Measurements from ENCODE around the gene PRKAB1.

Gene PRKAB1

DNA sequence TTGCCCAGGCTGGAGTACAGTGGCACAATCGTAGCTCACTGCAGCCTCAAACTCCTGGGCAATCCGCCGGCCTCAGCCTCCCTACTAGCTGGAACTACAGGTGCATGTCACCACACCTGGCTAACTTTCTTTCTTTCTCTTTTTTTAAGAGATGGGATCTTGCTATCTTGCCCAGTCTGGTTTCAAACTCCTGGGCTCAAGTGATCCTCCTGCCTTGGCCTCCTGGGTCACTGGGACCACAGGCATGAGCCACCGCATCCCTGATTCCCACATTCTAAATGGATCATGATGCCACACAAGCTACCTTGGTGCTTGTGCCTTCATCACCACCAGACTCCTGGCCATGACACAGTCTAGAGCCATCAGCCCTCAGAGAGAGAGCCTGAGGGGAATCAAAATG, 43.8 kb downstream of the PRKAB1 start:
- no peak for DNase-seq (ENCODE audit: low read depth, low spot score)

DNA sequence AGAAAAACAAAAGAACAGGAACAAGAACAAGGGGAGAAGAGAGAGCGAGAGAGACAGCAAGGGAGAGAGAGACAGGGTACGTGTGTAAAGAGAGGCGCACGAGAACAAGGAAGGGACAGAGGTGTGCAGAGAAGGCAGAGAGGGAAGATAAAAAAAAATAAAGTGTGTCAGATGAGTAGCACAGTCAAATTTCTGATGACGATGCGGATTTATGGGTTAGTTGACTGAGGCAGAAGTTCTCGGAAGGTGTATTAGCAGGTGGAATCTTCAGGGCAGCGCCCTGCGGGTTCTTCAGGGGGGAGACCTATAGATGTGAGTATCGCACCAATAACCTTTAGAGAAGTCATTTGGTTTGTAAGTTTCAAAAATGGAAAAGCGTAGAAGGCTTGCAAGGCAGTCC, 44.8 kb downstream of the PRKAB1 start:
- no peak for DNase-seq (ENCODE audit: low read depth, low spot score)

DNA sequence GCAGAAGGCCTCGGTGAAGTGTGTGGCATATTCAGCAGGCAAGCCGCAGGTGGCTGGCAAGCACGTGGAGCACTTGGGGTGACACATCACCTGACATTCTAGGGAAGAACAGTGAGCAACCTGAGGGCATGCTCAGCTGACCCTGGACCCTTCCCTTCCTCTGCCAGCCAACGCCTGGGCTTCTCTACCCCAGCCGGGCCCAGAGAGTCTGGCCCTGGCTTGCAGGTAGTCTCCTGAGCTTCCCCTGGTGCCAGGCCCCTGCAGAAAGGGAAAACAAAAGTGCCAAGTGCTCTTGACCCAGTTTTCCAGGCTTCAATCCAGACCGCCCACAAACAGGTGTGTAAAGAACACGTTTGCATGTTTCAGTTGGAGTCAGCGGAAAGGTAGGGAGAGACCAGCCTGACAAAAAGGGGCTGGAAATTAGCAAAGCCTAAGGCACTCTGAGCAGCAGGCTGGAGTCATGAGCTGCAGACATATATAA, 45.7 kb downstream of the PRKAB1 start:
- no peak for DNase-seq (ENCODE audit: low read depth, low spot score)

DNA sequence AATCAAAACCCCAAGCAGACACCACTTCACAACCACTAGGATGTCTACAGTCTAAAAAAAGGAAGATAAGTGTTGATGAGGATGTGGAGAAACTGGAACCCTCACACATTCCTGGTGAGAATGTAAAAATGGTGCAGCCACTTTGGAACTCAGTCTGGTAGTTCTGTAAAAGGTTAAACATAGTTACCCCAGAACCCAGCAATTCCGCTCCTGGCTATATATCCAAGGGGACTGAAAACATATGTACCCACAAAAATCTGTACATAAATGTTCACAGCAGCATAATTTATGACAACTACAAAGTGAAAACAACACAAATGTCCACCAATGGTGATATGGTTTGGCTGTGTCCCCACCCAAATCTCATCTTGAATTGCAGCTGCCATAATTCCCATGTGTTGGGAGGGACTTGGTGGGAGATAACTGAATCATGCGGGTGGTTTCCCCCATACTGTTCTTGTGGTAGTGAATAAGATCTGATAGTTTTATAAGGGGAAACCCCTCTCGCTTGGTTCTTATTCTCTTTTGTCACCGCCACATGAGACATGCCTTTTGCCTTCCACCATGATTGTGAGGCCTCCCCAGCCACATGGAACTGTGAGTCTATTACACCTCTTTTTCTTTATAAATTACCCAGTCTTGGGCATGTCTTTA, 46.8 kb downstream of the PRKAB1 start:
- DNase-seq (ENCODE audit: low read depth, low spot score) = no peak

DNA sequence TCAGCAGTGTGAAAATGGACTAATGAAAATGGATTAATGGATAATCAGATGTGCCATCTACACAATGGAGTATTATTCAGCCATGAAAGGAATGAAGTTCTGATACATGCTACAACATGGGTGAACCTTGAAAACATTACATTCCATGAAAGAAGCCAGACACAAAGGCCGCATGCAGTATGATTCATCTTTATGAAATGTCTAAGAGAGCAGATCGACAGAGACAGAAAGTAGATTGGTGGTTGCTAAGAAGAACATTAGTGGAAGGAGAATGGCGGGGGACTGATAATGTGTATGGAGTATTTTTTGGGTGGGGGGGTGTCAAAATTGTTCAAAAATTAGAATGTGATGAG, 47.3 kb downstream of the PRKAB1 start:
- no peak for DNase-seq (ENCODE audit: low read depth, low spot score)

DNA sequence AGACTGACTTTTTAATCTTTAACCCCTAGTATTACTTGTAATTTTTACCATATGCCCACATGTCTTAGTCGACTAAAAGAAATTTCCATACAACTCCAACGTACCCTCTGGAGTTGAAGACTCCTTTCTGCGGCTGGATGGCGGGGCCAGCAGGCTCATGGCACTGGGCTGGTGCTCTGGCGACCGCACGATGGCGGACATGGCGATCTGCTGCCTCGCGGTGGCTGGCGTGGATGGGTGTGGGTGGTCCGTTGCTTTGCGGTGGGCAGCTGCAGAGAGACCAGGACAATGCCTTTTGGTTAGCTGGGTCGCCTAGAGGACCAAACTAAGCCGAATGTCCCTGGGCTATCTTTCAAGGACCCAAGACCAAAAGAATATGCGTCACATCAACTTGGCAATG, 50.2 kb downstream of the PRKAB1 start:
- no peak for DNase-seq (ENCODE audit: low read depth, low spot score)

DNA sequence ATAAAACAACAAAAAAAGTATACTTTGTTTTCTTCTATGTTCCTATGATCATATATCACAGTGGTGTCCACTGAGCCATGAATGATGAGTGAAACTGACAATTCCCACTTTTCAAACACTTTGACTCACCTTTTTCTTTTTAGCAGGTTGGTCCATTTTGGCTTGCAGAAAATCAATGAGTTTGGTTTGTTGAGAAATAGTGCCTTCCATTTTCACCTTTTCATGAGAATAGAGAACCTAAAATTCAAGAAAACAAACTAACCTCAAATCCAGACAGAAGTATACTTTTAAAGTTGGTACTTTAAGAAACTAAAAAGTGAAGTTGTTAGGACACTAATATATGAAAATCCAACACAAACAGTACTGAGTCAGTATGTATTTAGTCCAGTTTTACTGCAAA, 52.4 kb downstream of the PRKAB1 start:
- DNase-seq (ENCODE audit: low read depth, low spot score) = no peak

DNA sequence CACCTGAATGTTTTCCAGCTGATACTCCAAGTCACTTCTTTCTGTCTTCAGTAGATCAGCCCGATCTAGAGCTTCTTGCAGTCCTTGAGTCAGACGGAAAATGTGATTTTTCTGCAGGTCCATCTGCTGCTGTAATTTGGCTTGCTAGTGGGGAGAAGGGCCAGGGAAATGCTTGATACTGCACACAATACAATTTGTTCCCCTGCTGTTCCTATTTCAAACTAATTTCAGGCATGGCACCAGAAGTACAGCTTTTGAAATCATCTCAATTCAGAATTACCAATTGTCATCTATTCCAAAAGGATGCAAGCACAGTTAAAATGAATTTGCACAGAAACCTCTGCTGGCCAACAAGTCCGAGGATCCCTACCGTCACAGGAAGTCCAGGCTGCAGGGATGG, 53.4 kb downstream of the PRKAB1 start:
- no peak for DNase-seq (ENCODE audit: low read depth, low spot score)

DNA sequence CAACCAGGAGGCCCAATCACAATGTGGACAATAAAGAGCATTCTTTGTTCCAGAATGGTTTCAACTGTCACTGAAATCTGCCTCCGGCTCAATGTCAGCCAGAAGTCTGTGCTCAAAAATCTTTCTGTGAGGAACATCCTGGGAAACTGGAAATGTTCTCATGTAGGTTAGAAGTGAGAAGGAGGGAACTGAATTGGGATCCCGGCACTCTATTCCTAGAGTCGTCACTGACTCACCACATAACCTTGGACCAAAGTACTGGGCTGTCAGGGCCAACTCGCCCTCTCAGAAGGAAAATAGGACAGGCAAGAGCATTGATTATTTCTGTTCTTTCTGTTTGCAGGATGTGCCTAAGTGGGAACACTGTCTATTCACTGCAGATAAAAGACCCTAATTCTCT, 57.6 kb downstream of the PRKAB1 start:
- DNase-seq (ENCODE audit: low read depth, low spot score) = no peak

DNA sequence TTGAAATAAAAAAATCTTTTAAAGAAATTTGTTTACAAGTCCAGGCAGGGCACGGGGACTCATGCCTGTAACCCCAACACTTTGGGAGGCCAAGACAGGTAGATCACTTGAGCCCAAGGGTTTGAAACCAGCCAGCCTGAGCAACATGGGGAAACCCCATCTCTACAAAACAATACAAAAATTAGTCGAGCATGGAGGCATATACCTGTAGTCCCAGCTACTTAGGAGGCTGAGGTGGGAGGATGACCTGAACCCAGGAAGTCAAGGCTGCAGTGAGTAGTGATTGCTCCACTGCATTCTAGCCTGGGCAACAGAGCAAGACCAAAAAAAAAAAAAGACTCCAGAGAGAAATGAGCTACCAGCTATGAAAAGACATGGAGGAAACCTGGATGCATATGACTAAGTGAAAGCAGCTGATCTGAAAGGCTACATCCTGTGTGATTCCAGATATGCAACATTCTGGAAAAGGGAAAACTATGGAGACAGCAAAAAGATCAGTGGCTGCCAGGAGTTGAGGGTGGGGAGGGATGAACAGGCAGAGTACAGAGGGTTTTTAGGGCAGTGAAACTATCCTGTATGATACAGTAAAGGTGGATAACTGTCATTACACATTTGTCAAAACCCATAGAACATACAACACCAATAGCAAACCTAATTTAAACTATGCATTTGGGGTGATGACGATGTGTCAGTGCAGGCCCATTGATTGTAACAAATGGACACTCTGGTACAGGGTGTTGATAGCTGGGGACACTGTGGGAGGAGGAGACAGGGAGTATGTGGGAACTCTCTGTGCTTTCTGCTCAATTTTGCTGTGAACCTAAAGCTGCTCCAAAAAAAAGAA, 59.9 kb downstream of the PRKAB1 start:
- no peak for DNase-seq (ENCODE audit: low read depth, low spot score)

DNA sequence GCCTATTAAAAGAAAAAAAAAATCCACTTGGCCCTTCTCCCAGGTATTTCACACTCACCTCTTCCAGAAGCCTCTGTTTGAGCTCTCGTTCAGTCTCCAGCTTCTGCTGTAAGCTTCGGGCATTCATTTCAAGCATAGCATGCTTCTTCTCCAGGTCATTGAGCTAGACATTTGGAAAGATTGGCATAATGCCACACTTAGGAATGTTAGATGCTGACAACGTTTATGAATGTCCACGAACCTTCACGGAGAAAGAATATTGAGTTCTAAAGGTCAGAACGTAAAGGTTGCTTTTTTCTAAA, 60.5 kb downstream of the PRKAB1 start:
- no peak for DNase-seq (ENCODE audit: low read depth, low spot score)

DNA sequence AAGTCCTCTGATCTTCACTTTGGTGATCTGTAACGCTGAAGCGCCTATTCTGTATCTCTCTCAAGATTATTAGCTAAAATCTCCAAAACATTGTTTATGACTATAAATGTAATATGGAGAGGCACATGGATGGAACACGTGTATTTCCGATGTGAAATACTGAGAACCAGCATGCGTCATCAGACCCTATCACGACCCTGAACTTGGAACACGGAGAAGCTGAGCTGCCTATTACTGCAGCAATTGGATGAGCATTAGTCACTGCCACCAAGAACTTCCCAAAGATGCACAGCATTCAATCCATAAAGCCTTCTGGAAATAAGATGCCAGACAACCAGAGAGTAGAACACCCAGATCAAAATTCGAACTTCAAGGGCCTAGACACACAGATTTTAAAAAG, 61.9 kb downstream of the PRKAB1 start:
- no peak for DNase-seq (ENCODE audit: low read depth, low spot score)

DNA sequence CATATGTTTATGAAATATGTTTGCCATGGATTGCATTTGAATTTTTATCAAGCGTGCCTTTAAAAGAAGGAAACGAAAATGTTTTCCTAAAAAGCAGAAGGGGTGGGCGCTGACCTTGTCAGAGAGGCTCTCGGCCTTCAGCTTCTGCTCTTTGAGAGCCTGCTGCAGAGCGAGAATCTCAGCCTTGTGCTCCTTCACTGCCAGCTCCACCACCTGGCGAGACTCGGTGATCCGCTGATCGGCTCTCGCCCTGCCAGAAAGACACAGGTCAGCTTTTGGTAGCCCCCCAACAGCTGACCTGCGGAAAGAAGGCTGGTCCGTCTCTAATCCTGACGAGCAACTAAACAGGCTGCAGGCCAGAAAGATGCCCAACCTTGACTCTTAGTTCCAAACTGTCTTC, 62.4 kb downstream of the PRKAB1 start:
- no peak for DNase-seq (ENCODE audit: low read depth, low spot score)
